Measurements from ENCODE around the gene CAMKK2.
"Not testable (repeated sequence)": the region's sequence is repeated elsewhere in the genome, so short reads cannot be mapped to it uniquely, and the experiment has no call there.

CAMKK2 gene

GRCh38 chr12:121296618-121297434 is at the start of gene CAMKK2:
TSS of gene CAMKK2 (minus strand) at chr12:121296709. CDS start at chr12:121274526, 22,183 bp downstream.
- peak; percentile 80 to 87 for DNase-seq (ENCODE audit: low read depth in 1 of 2, low spot score in 1 of 2)

GRCh38 chr12:121345151-121345815 is 48.8 kb upstream of the CAMKK2 start:
- no peak for DNase-seq (ENCODE audit: low read depth in 1 of 2, low spot score in 1 of 2)

- DNase-seq (ENCODE audit: low read depth in 1 of 2, low spot score in 1 of 2) = no peak
These were observed 48.0 kb upstream of the CAMKK2 start for GRCh38 chr12:121344506-121344905.

GRCh38 chr12:121337416-121337815 is 40.9 kb upstream of the CAMKK2 start:
- no peak for DNase-seq (ENCODE audit: low read depth in 1 of 2, low spot score in 1 of 2)

- DNase-seq (ENCODE audit: low read depth in 1 of 2, low spot score in 1 of 2) = no peak
These were observed 38.2 kb upstream of the CAMKK2 start for GRCh38 chr12:121334513-121335343.

GRCh38 chr12:121333747-121334146 is 37.2 kb upstream of the CAMKK2 start:
- DNase-seq (ENCODE audit: low read depth in 1 of 2, low spot score in 1 of 2) = no peak

GRCh38 chr12:121331248-121331647 is 34.7 kb upstream of the CAMKK2 start:
- no peak for DNase-seq (ENCODE audit: low read depth in 1 of 2, low spot score in 1 of 2)

- no peak for DNase-seq (ENCODE audit: low read depth in 1 of 2, low spot score in 1 of 2)
These were observed 34.2 kb upstream of the CAMKK2 start for GRCh38 chr12:121330692-121331091.

- no peak for DNase-seq (ENCODE audit: low read depth in 1 of 2, low spot score in 1 of 2)
These were observed 33.7 kb upstream of the CAMKK2 start for GRCh38 chr12:121330195-121330594.

GRCh38 chr12:121328620-121329019 is 32.1 kb upstream of the CAMKK2 start:
- no peak for DNase-seq (ENCODE audit: low read depth in 1 of 2, low spot score in 1 of 2)

GRCh38 chr12:121326996-121327674 is 30.6 kb upstream of the CAMKK2 start:
- no peak for DNase-seq (ENCODE audit: low read depth in 1 of 2, low spot score in 1 of 2)

- DNase-seq (ENCODE audit: low read depth in 1 of 2, low spot score in 1 of 2) = no peak
These were observed 29.4 kb upstream of the CAMKK2 start for GRCh38 chr12:121325922-121326396.

- no peak for DNase-seq (ENCODE audit: low read depth in 1 of 2, low spot score in 1 of 2)
These were observed 27.4 kb upstream of the CAMKK2 start for GRCh38 chr12:121323908-121324307.

GRCh38 chr12:121318121-121318520 is 21.6 kb upstream of the CAMKK2 start:
- no peak for DNase-seq (ENCODE audit: low read depth in 1 of 2, low spot score in 1 of 2)

GRCh38 chr12:121314431-121314830 is 17.9 kb upstream of the CAMKK2 start:
- no peak for DNase-seq (ENCODE audit: low read depth in 1 of 2, low spot score in 1 of 2)

- not testable (repeated sequence) for DNase-seq (ENCODE audit: low read depth in 1 of 2, low spot score in 1 of 2)
These were observed 13.7 kb upstream of the CAMKK2 start for GRCh38 chr12:121310231-121310630.

GRCh38 chr12:121307397-121307796 is 10.9 kb upstream of the CAMKK2 start:
- not testable (repeated sequence) for DNase-seq (ENCODE audit: low read depth in 1 of 2, low spot score in 1 of 2)

GRCh38 chr12:121304306-121304705 is 7.8 kb upstream of the CAMKK2 start:
- DNase-seq (ENCODE audit: low read depth in 1 of 2, low spot score in 1 of 2) = no peak

- DNase-seq (ENCODE audit: low read depth in 1 of 2, low spot score in 1 of 2) = no peak
These were observed 5.4 kb upstream of the CAMKK2 start for GRCh38 chr12:121301876-121302275.

GRCh38 chr12:121300083-121300819 is 3.7 kb upstream of the CAMKK2 start:
- DNase-seq (ENCODE audit: low read depth in 1 of 2, low spot score in 1 of 2) = no peak

All from stimulated activated CD4-positive, alpha-beta T cell treated with anti-CD3 and anti-CD28 coated beads, Interleukin-15, amount 100 ng/mL, for 1 hour (primary cell).